HG03108 (cell line): ENCODE results near the gene CCDC170.

Experiments
- ATAC-seq: cut with Tn5 transposase; IDR thresholded peaks from one replicate; pipeline ENCODE4 v1.9.1; 2021; ENCODE audit warnings: moderate library complexity; ENCODE audit not compliant: unreplicated experiment

The CCDC170 gene

GRCh38 chr6:151616600-151616999 is 122.8 kb downstream of the CCDC170 start:
- ATAC-seq: no peak

GRCh38 chr6:151617539-151617938 is 123.7 kb downstream of the CCDC170 start:
- ATAC-seq: no peak

- no peak for ATAC-seq
Measured at GRCh38 chr6:151618717-151619116, 124.9 kb downstream of the CCDC170 start.

GRCh38 chr6:151620179-151620578 is 126.4 kb downstream of the CCDC170 start:
- no peak for ATAC-seq

- ATAC-seq: no peak
Measured at GRCh38 chr6:151624071-151624470, 130.3 kb downstream of the CCDC170 start.

- ATAC-seq: no peak
Measured at GRCh38 chr6:151624481-151624880, 130.7 kb downstream of the CCDC170 start.

- ATAC-seq: no peak
Measured at GRCh38 chr6:151624900-151625536, 131.2 kb downstream of the CCDC170 start.

GRCh38 chr6:151627689-151628444 is 134.1 kb downstream of the CCDC170 start:
- no peak for ATAC-seq

GRCh38 chr6:151629791-151630190 is 136.0 kb downstream of the CCDC170 start:
- ATAC-seq: no peak

- no peak for ATAC-seq
Measured at GRCh38 chr6:151630387-151630786, 136.6 kb downstream of the CCDC170 start.

- ATAC-seq: no peak
Measured at GRCh38 chr6:151630991-151631655, 137.3 kb downstream of the CCDC170 start.

- ATAC-seq: no peak
Measured at GRCh38 chr6:151632415-151632987, 138.7 kb downstream of the CCDC170 start.

- no peak for ATAC-seq
Measured at GRCh38 chr6:151633526-151634335, 139.9 kb downstream of the CCDC170 start.

- ATAC-seq: no peak
Measured at GRCh38 chr6:151634336-151634720, 140.5 kb downstream of the CCDC170 start.

- no peak for ATAC-seq
Measured at GRCh38 chr6:151635741-151636140, 141.9 kb downstream of the CCDC170 start.

- no peak for ATAC-seq
Measured at GRCh38 chr6:151637814-151638213, 144.0 kb downstream of the CCDC170 start.

- no peak for ATAC-seq
Measured at GRCh38 chr6:151639750-151640149, 145.9 kb downstream of the CCDC170 start.

GRCh38 chr6:151641028-151641427 is 147.2 kb downstream of the CCDC170 start:
- ATAC-seq: no peak

- no peak for ATAC-seq
Measured at GRCh38 chr6:151647976-151648639, 154.3 kb downstream of the CCDC170 start.

GRCh38 chr6:151649835-151650234 is 156.0 kb downstream of the CCDC170 start:
- no peak for ATAC-seq
